Esophagus muscularis mucosa (tissue), 4 donors: ENCODE results near the gene CARD6. TPM values are rescaled to one million over a fixed set of nuclear protein-coding genes. Genes with fewer than 3 reads are reported as not detected.
"Not testable (repeated sequence)": the region's sequence is repeated elsewhere in the genome, so short reads cannot be mapped to it uniquely, and the experiment has no call there.

Experiments used
- DNase-seq: peaks from one replicate; pipeline ENCODE4 v3.0.0-alpha.2; 2017; ENCODE audit errors: extremely low spot score
- H3K27ac ChIP-seq, 4 donors: fragments of 200-600 bp; sonication (generic); replicated peaks in 1 of 4; 1 replicate in 3 of 4; 2 replicates in 1 of 4; pipeline ENCODE4 v1.5.1; 2016 to 2019; ENCODE audit warnings: mild to moderate bottlenecking in 1 of 4
- H3K27me3 ChIP-seq, 4 donors: fragments of 200-600 bp; sonication (generic); one replicate each; pipeline versions ENCODE4 v1.5.1 to v1.6.0; 2016 to 2019
- H3K36me3 ChIP-seq, 4 donors: fragments of 200-600 bp; sonication (generic); one replicate each; pipeline ENCODE4 v1.5.1; 2016 to 2019
- H3K4me1 ChIP-seq, 4 donors: fragments of 200-600 bp; sonication (generic); one replicate each; pipeline ENCODE4 v1.5.1; 2016 to 2019
- H3K4me3 ChIP-seq, 4 donors: fragments of 200-600 bp; sonication (generic); 1 replicate in 2 of 4; 2 replicates in 2 of 4; pipeline ENCODE4 v1.5.1; 2016 to 2019; ENCODE audit warnings: mild to moderate bottlenecking in 4 of 4, moderate library complexity in 1 of 4
- H3K9me3 ChIP-seq, 4 donors: fragments of 200-600 bp; sonication (generic); 1 replicate in 3 of 4; 2 replicates in 1 of 4; pipeline ENCODE4 v1.5.1; 2016 to 2019
- EP300 ChIP-seq: sonication (generic); formaldehyde crosslinking; IDR thresholded peaks from one replicate; pipeline ENCODE4 v1.6.1; 2017; ENCODE audit warnings: antibody characterized with exemption
- POLR2A ChIP-seq: fragments of 450-650 bp; IDR thresholded peaks from one replicate; pipeline ENCODE4 v1.6.1; 2017; ENCODE audit warnings: antibody characterized with exemption, moderate library complexity, mild to moderate bottlenecking, low read depth
- POLR2AphosphoS5 ChIP-seq, 2 donors: sonication (generic); formaldehyde crosslinking; IDR thresholded peaks; one replicate each; pipeline ENCODE4 v1.6.1; 2017; ENCODE audit warnings: antibody characterized with exemption in 2 of 2
- WGBS: methylation state at CpG from one replicate; pipeline ENCODE4 v1.1.5; 2018; 5-methylcytosine and 5-hydroxymethylcytosine counted together
- intact Hi-C: fragments of 100-400 bp; cut with DNase I; formaldehyde crosslinking; loops from one replicate; pipeline ENCODE4 v1.15.1; 2023
- total RNA-seq, 4 donors: library from RNA; depleted of rRNA; stranded (reverse); fragments of >200 nt; gene quantifications; one replicate each; pipeline versions ENCODE4 v1.1.0 to v1.2.1, GENCODE V29; 2016
- TF ChIP-seq, protein P1 (sequence below), 3 experiments: fragments of 200-600 bp in 2 of 3; fragments of 450-650 bp in 1 of 3; sonication (generic) in 2 of 3; IDR thresholded peaks; one replicate each; pipeline ENCODE4 v1.5.1; 2017 to 2019; ENCODE audit warnings: antibody characterized with exemption in 3 of 3, mild to moderate bottlenecking in 2 of 3, moderate library complexity in 1 of 3

The CARD6 gene
- total RNA-seq, 4 donors from 2014 or later = 5.4 to 10.1 (median 9.0) TPM

DNA sequence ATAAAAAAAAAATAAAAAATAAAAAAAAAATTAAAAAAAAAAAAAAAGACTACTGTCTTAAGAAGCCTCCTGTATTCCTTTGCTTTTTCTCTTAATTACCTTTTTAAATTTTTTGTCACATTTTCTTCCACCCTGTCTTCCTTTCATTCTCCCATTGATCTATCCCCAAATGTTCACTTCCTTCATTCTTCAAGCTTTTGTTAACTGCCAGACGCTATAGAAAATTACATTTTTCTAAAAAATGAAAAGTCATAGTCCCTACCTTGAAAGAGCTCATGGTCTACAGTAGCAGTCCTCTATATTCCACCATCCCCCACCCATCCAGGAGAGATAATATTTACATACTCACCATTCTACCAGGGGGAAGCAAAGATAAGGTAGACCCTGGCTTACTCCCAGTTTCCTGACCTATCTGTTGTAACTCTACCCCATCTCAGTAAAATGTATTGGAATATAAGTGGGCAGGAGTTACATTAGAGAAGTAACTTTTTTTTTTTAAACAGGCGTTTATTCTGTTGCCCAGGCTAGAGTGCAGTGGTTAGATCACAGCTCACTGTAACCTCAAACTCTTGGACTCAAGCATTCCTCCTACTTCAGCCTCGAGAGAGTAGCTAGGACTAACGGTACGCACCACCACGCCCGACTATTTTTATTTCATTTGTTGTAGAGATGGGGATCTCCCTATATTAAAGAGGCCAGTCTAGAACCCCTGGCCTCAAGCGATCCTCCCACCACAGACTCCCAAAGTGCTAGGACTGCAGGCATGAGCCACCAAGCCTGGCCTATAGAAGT lies 39.2 kb upstream of the CARD6 start:
- H3K9me3 ChIP-seq = no peaks in the 10 kb centered on the region
- intact Hi-C loops = no loop called here
- TF ChIP-seq, protein P1, sequence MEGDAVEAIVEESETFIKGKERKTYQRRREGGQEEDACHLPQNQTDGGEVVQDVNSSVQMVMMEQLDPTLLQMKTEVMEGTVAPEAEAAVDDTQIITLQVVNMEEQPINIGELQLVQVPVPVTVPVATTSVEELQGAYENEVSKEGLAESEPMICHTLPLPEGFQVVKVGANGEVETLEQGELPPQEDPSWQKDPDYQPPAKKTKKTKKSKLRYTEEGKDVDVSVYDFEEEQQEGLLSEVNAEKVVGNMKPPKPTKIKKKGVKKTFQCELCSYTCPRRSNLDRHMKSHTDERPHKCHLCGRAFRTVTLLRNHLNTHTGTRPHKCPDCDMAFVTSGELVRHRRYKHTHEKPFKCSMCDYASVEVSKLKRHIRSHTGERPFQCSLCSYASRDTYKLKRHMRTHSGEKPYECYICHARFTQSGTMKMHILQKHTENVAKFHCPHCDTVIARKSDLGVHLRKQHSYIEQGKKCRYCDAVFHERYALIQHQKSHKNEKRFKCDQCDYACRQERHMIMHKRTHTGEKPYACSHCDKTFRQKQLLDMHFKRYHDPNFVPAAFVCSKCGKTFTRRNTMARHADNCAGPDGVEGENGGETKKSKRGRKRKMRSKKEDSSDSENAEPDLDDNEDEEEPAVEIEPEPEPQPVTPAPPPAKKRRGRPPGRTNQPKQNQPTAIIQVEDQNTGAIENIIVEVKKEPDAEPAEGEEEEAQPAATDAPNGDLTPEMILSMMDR (IDR thresholded peaks at IDR 0.05) = no peak
- TF ChIP-seq EP300 (no peak), POLR2AphosphoS5 (IDR thresholded peaks at IDR 0.05) (no peak), POLR2A (no peak)
- H3K36me3 ChIP-seq = no peaks in the 10 kb centered on the region
- H3K4me1 ChIP-seq = peaks cover 0 to 17% (median 14%) of the 10 kb centered on the region in 4 donors
- DNase-seq = no peak
- no peak overlapping the region for H3K4me3 ChIP-seq
- 90% methylated on average over 8 of the region's 8 CpGs for WGBS
- H3K27me3 ChIP-seq = no peaks in the 10 kb centered on the region
- H3K27ac ChIP-seq = no peak overlapping the region

GRCh38 chr5:40812125-40812524 lies 29.0 kb upstream of the CARD6 start:
- no peak for DNase-seq
- H3K36me3 ChIP-seq = no peaks in the 10 kb centered on the region
- no peaks in the 10 kb centered on the region for H3K9me3 ChIP-seq
- H3K27ac ChIP-seq = no peak overlapping the region
- WGBS = 6% methylated on average over 1 of the region's 1 CpG
- intact Hi-C loops = no loop called here
- no peaks in the 10 kb centered on the region for H3K4me1 ChIP-seq
- H3K4me3 ChIP-seq = no peak overlapping the region
- TF ChIP-seq EP300 = no peak
- TF ChIP-seq POLR2A = no peak
- no peak for TF ChIP-seq POLR2AphosphoS5 (IDR thresholded peaks at IDR 0.05)
- TF ChIP-seq, protein P1 (IDR thresholded peaks at IDR 0.05) = no peak
- no peaks in the 10 kb centered on the region for H3K27me3 ChIP-seq

GRCh38 chr5:40813698-40814281 lies 27.4 kb upstream of the CARD6 start:
- Histone ChIP-seq H3K4me3 (no peak overlapping the region), H3K36me3 (no peaks in the 10 kb centered on the region), H3K27me3 (no peaks in the 10 kb centered on the region), H3K4me1 (no peaks in the 10 kb centered on the region), H3K9me3 (no peaks in the 10 kb centered on the region), H3K27ac (no peak overlapping the region)
- TF ChIP-seq POLR2AphosphoS5 (IDR thresholded peaks at IDR 0.05) = no peak
- TF ChIP-seq, protein P1 (IDR thresholded peaks at IDR 0.05) = no peak
- no peak for TF ChIP-seq EP300
- TF ChIP-seq POLR2A = no peak
- DNase-seq = no peak
- WGBS = 86% methylated on average over 2 of the region's 2 CpGs
- intact Hi-C loops = no loop called here

- 38% methylated on average over 1 of the region's 1 CpG for WGBS
- H3K36me3 ChIP-seq = peaks cover 18 to 33% (median 30%) of the 10 kb centered on the region in 4 donors
- intact Hi-C loops = no loop called here
- H3K9me3 ChIP-seq = no peaks in the 10 kb centered on the region
- DNase-seq = peak; percentile 24
- no peak overlapping the region for H3K27ac ChIP-seq
- no peaks in the 10 kb centered on the region for H3K27me3 ChIP-seq
- TF ChIP-seq POLR2A = no peak
- no peak for TF ChIP-seq EP300
- no peak for TF ChIP-seq POLR2AphosphoS5 (IDR thresholded peaks at IDR 0.05)
- TF ChIP-seq, protein P1 (IDR thresholded peaks at IDR 0.05) = no peak
- H3K4me1 ChIP-seq = no peaks in the 10 kb centered on the region
- no peak overlapping the region for H3K4me3 ChIP-seq
Measured at GRCh38 chr5:40823459-40823858, 17.7 kb upstream of the CARD6 start.

GRCh38 chr5:40825461-40826043 lies 15.6 kb upstream of the CARD6 start:
- peaks cover 33 to 53% (median 51%) of the 10 kb centered on the region in 4 donors for H3K36me3 ChIP-seq
- H3K27me3 ChIP-seq, H3K4me1 ChIP-seq, H3K4me3 ChIP-seq, H3K9me3 ChIP-seq, intact Hi-C loops, H3K27ac ChIP-seq: not testable (repeated sequence)
- DNase-seq = peak; percentile 45
- WGBS = 92% methylated on average over 11 of the region's 11 CpGs
